ENCODE measurements around the gene RPS6KA6. TPM values are rescaled to one million over a fixed set of nuclear protein-coding genes. Genes with fewer than 3 reads are reported as not detected.

Gene RPS6KA6
- total RNA-seq = 1 to 10 TPM in 1 of 4 donors, under 1 TPM in 3; 0.49 to 3.9 (median 0.72) TPM

DNA sequence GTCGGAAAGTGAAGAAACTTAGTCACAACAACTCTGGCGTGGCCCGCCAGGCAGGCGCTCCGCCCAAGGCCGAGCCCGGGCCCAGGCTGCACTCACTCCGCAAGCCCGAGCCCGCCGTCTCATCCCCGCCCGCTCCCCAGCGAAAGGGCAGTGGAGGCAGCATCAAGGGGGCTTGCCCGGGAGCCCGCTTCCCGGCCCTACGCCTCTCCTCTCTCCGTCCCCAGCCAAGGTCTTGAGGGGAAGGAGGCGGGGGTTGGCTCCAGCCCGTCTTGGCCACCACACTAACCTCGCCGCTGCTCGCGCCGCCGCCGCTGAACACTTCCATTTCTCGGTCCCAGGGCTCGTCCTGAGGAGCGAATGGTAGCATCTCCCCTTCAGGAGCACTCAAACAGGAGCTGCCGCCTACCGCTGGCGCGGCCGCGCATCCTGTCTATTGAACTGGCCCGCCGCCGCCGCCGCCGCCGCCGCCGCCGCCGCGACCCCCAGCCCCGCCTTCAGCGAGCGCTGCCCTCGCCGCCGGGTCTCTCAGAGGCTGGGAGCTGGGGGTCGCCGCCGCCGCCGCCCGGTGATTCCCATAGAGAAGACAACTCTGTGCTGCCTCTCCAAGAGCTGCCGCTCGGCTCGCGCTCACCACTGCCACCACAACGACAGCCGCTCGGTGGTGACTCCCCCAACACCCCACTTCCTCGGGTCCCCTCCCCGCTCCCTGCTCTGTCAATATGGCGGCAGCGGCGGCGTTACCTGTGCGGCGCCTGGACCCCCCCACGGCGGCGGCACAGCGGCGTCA, at the start of gene RPS6KA6:
TSS of gene RPS6KA6 (minus strand) at position 667 of the 787 bp plus-strand sequence. CDS start at position 367, 300 bp downstream.
- TF ChIP-seq, protein P1, sequence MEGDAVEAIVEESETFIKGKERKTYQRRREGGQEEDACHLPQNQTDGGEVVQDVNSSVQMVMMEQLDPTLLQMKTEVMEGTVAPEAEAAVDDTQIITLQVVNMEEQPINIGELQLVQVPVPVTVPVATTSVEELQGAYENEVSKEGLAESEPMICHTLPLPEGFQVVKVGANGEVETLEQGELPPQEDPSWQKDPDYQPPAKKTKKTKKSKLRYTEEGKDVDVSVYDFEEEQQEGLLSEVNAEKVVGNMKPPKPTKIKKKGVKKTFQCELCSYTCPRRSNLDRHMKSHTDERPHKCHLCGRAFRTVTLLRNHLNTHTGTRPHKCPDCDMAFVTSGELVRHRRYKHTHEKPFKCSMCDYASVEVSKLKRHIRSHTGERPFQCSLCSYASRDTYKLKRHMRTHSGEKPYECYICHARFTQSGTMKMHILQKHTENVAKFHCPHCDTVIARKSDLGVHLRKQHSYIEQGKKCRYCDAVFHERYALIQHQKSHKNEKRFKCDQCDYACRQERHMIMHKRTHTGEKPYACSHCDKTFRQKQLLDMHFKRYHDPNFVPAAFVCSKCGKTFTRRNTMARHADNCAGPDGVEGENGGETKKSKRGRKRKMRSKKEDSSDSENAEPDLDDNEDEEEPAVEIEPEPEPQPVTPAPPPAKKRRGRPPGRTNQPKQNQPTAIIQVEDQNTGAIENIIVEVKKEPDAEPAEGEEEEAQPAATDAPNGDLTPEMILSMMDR (IDR thresholded peaks at IDR 0.05; ENCODE audit: low read depth) = no peak

DNA sequence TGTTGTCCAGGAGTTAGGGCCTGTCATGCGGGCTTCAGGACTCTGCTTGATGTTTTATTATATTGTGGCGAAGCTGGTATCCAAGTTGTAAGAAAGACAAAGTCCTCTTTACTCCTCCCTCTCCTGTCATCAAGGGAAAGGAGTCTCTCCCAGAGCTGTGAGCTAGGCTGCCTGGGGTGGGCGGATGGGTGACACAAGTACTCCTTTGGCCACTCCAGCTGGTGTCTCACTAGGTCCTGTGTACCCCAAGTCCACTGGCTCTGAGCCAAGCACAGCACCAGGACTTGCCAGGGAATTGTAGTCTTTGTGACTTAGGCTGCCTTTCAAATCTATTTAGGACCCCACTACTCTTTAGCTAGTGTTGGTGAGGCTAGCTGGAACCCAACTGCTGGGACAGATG, 36.7 kb upstream of the RPS6KA6 start:
- TF ChIP-seq, protein P1 (IDR thresholded peaks at IDR 0.05; ENCODE audit: low read depth) = no peak

DNA sequence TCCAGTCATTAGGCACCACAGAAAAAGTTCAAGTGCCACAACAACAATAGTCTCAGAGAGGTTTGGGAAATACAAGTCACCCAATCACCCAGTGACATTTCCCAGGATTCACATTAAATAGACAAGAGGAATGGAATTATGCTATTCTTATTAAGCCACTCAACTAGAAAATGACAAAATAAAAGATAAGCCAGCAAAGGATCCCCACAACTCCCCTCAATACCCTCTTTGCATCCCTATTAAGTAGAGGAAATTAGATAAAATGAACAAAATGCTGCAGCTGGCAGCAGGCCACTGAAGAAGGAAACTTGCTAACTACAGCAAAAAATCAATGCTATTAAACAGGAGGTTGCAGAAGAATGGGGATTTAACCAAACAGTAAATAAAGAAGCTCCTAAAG, 35.3 kb upstream of the RPS6KA6 start:
- TF ChIP-seq, protein P1 (IDR thresholded peaks at IDR 0.05; ENCODE audit: low read depth) = no peak

DNA sequence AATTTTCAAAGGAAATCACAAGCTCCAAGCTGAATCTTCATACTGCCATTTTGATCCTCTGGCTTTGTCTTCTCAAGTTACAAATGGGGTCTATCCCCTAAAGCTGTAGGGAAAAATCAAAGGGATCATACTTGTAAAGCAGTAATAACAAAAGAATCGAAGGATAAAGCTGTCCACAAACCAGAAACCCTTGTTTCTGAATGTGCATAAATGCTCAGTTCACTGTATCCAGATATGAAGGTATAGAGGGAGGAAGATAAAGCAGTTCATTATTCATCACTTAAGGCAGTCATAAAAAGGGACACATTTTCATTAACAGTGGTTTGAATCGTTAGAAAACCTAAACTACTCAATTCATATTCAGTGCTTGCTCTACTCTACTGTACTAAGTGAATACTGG, 33.2 kb upstream of the RPS6KA6 start:
- TF ChIP-seq, protein P1 (IDR thresholded peaks at IDR 0.05; ENCODE audit: low read depth) = no peak

DNA sequence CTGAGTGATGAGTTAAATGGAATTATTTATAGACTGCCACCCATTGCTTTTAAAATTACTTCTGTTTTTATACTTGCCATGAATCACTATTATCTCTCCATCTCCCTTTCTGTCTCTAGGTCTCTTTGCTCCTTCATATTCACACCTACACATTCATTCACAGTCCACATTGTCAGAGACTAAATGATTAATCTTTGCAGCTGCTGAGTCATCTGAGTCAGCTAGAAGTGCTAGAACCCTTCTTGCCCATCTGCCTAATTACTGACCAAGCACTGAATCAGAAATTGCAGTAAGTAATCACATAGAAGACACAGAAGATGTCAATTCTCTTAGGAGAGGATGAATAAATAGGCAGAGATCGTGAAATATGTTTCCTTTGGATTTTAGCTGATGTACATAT, 31.6 kb upstream of the RPS6KA6 start:
- TF ChIP-seq, protein P1 (IDR thresholded peaks at IDR 0.05; ENCODE audit: low read depth) = no peak

DNA sequence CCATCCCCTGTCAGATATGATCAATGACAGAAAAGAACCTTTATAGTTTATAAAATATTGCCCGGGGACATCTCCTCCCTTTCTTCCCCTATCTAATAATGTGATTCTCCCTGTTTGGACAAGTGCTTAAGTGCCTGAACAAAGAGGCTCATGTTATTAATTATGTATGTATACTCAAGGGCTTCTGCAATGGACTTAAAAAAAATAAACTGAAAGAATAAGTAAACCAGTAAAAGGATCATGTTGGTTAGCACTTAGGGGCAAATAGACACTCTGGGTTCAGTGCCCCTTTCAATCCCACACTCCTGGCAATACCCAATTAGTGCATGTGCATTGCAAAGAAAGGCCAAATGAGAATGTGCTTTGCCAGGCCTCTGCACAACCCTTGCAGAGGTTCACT, 30.7 kb upstream of the RPS6KA6 start:
- TF ChIP-seq, protein P1 (IDR thresholded peaks at IDR 0.05; ENCODE audit: low read depth) = no peak

DNA sequence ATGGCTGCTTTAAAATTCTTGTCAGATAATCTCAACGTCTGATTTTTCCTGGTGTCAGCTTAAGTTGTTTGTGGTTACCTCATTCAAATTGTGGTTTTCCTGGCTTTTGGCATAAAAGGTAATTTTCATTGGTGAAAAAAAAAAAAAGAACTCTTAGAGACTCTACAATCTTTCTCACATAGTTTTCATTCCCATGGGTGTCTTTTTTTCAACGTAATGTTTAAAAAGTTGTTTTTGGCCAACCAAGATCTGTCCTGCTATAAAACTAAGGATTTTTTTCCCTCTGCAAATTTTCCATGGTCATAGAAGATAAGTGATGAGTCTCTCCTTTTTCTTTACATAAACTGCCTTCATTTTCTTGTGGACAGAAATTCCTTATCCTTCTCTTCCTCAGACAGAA, 28.9 kb upstream of the RPS6KA6 start:
- TF ChIP-seq, protein P1 (IDR thresholded peaks at IDR 0.05; ENCODE audit: low read depth) = no peak
